ENCODE measurements around the gene MYOM3. TPM values are rescaled to one million over a fixed set of nuclear protein-coding genes. Genes with fewer than 3 reads are reported as not detected.

The MYOM3 gene
- total and polyA plus RNA-seq, 2 of the 4 experiments (the other 2 are of a cell fraction) = 0.03 TPM; not detected in 1

DNA sequence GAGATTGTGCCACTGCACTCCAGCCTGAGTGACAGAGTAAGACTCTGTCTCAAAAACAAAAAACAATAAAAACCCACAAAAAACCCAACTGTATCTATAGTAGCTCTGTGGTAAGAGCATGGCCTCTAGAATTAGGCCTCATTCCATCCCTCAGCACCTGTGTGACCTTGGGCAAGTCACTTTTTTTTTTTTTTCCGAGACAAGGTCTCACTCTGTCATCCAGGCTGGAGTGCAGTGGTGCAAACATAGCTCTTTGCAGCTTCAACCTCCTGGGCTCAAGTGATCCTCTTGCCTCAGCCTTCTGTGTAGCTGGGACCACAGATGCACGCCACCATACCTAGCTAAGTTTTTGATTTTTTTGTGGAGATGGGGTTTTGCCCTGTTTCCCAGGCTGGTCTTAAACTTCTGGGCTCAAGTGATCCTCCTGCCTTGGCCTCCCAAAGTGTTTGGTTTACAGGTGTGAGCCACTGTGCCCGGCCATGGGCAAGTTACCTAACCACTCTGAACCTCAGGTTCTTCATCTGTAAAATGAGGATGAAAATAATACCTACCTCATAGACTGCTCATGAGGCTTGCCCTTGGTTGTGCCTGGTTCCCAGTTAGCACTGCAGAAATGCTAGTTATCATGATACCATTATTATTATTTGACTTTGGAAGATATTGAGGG lies 15.3 kb upstream of the MYOM3 start:
- dilution Hi-C loops (cut with HindIII; ENCODE audit: low sequenced_read_pairs, unreplicated experiment) = no loop called here
- H3K4me2 ChIP-seq (ENCODE audit: low read depth, low read length) = no peak overlapping the region
- H3K14ac ChIP-seq (replicated peaks; ENCODE audit: low read depth, low read length) = no peak overlapping the region
- peaks cover 4% of the 10 kb centered on the region for H3K9me3 ChIP-seq (ENCODE audit: control insufficient read depth, insufficient read depth, low read length)
- H3K4ac ChIP-seq (ENCODE audit: low read depth, low read length) = no peak overlapping the region
- H2AK9ac ChIP-seq (replicated peaks; ENCODE audit: low read depth, low read length, poor library complexity) = no peak overlapping the region
- H2BK120ac ChIP-seq (ENCODE audit: low read depth, low read length) = no peak overlapping the region
- H4K8ac ChIP-seq (ENCODE audit: low read depth in 2 of 2, low read length in 2 of 2) = no peak overlapping the region
- no peak overlapping the region for H4K5ac ChIP-seq (ENCODE audit: low read depth, low read length)
- in situ Hi-C loops (cut with MboI; ENCODE audit: low sequenced_read_pairs) = no loop called here
- no peaks in the 10 kb centered on the region for H4K20me1 ChIP-seq (ENCODE audit: insufficient read depth, low read length)
- no peaks in the 10 kb centered on the region for H3K36me3 ChIP-seq (ENCODE audit: control insufficient read depth, insufficient read depth, low read length)
- CTCF ChIA-PET = interaction anchor here (0.7 kb wide), 1 partner anchor 65 kb away, joined by 4 read pairs; no protein-coding TSS in a partner anchor
- DNase-seq (no peak), ATAC-seq (ENCODE audit: low read depth) (no peak)
- no peak overlapping the region for H2AFZ ChIP-seq (replicated peaks; ENCODE audit: low read length, poor library complexity)
- no CpG with 5 or more reads among the region's 3 CpGs for WGBS, 2 experiments (ENCODE audit: extremely low coverage in 2 of 2, insufficient read length in 1 of 2)
- TF ChIP-seq, protein P1, sequence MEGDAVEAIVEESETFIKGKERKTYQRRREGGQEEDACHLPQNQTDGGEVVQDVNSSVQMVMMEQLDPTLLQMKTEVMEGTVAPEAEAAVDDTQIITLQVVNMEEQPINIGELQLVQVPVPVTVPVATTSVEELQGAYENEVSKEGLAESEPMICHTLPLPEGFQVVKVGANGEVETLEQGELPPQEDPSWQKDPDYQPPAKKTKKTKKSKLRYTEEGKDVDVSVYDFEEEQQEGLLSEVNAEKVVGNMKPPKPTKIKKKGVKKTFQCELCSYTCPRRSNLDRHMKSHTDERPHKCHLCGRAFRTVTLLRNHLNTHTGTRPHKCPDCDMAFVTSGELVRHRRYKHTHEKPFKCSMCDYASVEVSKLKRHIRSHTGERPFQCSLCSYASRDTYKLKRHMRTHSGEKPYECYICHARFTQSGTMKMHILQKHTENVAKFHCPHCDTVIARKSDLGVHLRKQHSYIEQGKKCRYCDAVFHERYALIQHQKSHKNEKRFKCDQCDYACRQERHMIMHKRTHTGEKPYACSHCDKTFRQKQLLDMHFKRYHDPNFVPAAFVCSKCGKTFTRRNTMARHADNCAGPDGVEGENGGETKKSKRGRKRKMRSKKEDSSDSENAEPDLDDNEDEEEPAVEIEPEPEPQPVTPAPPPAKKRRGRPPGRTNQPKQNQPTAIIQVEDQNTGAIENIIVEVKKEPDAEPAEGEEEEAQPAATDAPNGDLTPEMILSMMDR (conservative IDR thresholded peaks at IDR 0.05; ENCODE audit: low read depth, low read length) = no peak
- TF ChIP-seq, protein P2, sequence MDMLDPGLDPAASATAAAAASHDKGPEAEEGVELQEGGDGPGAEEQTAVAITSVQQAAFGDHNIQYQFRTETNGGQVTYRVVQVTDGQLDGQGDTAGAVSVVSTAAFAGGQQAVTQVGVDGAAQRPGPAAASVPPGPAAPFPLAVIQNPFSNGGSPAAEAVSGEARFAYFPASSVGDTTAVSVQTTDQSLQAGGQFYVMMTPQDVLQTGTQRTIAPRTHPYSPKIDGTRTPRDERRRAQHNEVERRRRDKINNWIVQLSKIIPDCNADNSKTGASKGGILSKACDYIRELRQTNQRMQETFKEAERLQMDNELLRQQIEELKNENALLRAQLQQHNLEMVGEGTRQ (IDR thresholded peaks at IDR 0.05; ENCODE audit: low read depth, low read length) = no peak
- TF ChIP-seq FOS (IDR thresholded peaks at IDR 0.05; ENCODE audit: low read depth, low read length) (no peak), RAD21 (IDR thresholded peaks at IDR 0.05; ENCODE audit: low read length) (no peak), RFX5 (IDR thresholded peaks at IDR 0.05; ENCODE audit: low read depth, low read length) (no peak), CEBPB (IDR thresholded peaks at IDR 0.05; ENCODE audit: low read depth, low read length) (no peak), BHLHE40 (IDR thresholded peaks at IDR 0.05; ENCODE audit: low read depth, low read length) (no peak), CHD1 (IDR thresholded peaks at IDR 0.05; ENCODE audit: low read depth, low read length) (no peak), NFE2L2 (IDR thresholded peaks at IDR 0.05; ENCODE audit: low read depth, low read length) (no peak), POLR2A (IDR thresholded peaks at IDR 0.05; ENCODE audit: low read depth, low read length) (no peak), MXI1 (IDR thresholded peaks at IDR 0.05; ENCODE audit: borderline replicate concordance, low read depth, low read length) (no peak), SMC3 (IDR thresholded peaks at IDR 0.05; ENCODE audit: low read depth, low read length) (no peak)
- TF ChIP-seq, protein P3, sequence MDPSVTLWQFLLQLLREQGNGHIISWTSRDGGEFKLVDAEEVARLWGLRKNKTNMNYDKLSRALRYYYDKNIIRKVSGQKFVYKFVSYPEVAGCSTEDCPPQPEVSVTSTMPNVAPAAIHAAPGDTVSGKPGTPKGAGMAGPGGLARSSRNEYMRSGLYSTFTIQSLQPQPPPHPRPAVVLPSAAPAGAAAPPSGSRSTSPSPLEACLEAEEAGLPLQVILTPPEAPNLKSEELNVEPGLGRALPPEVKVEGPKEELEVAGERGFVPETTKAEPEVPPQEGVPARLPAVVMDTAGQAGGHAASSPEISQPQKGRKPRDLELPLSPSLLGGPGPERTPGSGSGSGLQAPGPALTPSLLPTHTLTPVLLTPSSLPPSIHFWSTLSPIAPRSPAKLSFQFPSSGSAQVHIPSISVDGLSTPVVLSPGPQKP (IDR thresholded peaks at IDR 0.05; ENCODE audit: borderline replicate concordance, low read depth, low read length) = no peak
- no peak overlapping the region for H3K4me3 ChIP-seq (ENCODE audit: insufficient read depth, low read depth, low read length)
- no peak overlapping the region for H3K56ac ChIP-seq (ENCODE audit: extremely low read depth, insufficient read depth, low read length)
- intact Hi-C loops (cut with micrococcal nuclease) = no loop called here
- no peak overlapping the region for H3K18ac ChIP-seq (ENCODE audit: low read depth, low read length)
- H3K9me1 ChIP-seq (ENCODE audit: insufficient read depth, low read length) = no peaks in the 10 kb centered on the region
- no peak overlapping the region for H2BK20ac ChIP-seq (ENCODE audit: low read depth, low read length)
- BruUV-seq (replicated peaks) = no TSS peak
- no peaks in the 10 kb centered on the region for H3K79me1 ChIP-seq (ENCODE audit: low read depth in 1 of 2, low read length in 2 of 2)
- H3K27me3 ChIP-seq (ENCODE audit: control insufficient read depth, insufficient read depth, low read length) = peaks cover 19% of the 10 kb centered on the region
- H3K4me1 ChIP-seq (ENCODE audit: control insufficient read depth, insufficient read depth, low read length) = no peaks in the 10 kb centered on the region
- H2AK5ac ChIP-seq (ENCODE audit: low read depth, low read length) = no peak overlapping the region
- H3K9ac ChIP-seq (ENCODE audit: low read depth, low read length) = no peak overlapping the region
- no peak overlapping the region for H2BK15ac ChIP-seq (ENCODE audit: low read depth, low read length)
- no peak overlapping the region for H3K23ac ChIP-seq (ENCODE audit: low read depth, low read length)
- H2BK5ac ChIP-seq (ENCODE audit: low read depth, low read length, poor library complexity, severe bottlenecking) = no peak overlapping the region
- POLR2A ChIA-PET (ENCODE audit: unreplicated experiment) = no interaction called here
- no peak overlapping the region for H3K27ac ChIP-seq (ENCODE audit: insufficient read depth, low read length)
- H4K91ac ChIP-seq (ENCODE audit: insufficient read depth, low read depth, low read length) = no peak overlapping the region
